ENCODE measurements around the gene OXSR1.
"Not testable (repeated sequence)": the region's sequence is repeated elsewhere in the genome, so short reads cannot be mapped to it uniquely, and the experiment has no call there.

Gene OXSR1

GRCh38 chr3:38169027-38169317, 3.6 kb downstream of the OXSR1 start:
- DNase-seq: no peak

GRCh38 chr3:38170722-38171121, 5.4 kb downstream of the OXSR1 start:
- DNase-seq: no peak

- DNase-seq: no peak
Measured at GRCh38 chr3:38171622-38172021, 6.3 kb downstream of the OXSR1 start.

GRCh38 chr3:38173834-38174418, 8.6 kb downstream of the OXSR1 start:
- no peak for DNase-seq

- no peak for DNase-seq
Measured at GRCh38 chr3:38177181-38177580, 11.8 kb downstream of the OXSR1 start.

GRCh38 chr3:38186781-38187180, 21.4 kb downstream of the OXSR1 start:
- DNase-seq: no peak

- no peak for DNase-seq
Measured at GRCh38 chr3:38190481-38190881, 25.1 kb downstream of the OXSR1 start.

- not testable (repeated sequence) for DNase-seq
Measured at GRCh38 chr3:38202931-38203330, 37.6 kb downstream of the OXSR1 start.

GRCh38 chr3:38203690-38204089, 38.4 kb downstream of the OXSR1 start:
- no peak for DNase-seq

- DNase-seq: no peak
Measured at GRCh38 chr3:38204599-38205471, 39.5 kb downstream of the OXSR1 start.

GRCh38 chr3:38205472-38205805, 40.1 kb downstream of the OXSR1 start:
- no peak for DNase-seq

- no peak for DNase-seq
Measured at GRCh38 chr3:38207254-38208003, 42.1 kb downstream of the OXSR1 start.

- no peak for DNase-seq
Measured at GRCh38 chr3:38210141-38210757, 44.9 kb downstream of the OXSR1 start.

GRCh38 chr3:38212141-38212540, 46.8 kb downstream of the OXSR1 start:
- DNase-seq: no peak

- no peak for DNase-seq
Measured at GRCh38 chr3:38214560-38214959, 49.2 kb downstream of the OXSR1 start.

GRCh38 chr3:38219609-38220197, 54.4 kb downstream of the OXSR1 start:
- no peak for DNase-seq

- DNase-seq: no peak
Measured at GRCh38 chr3:38221005-38221404, 55.7 kb downstream of the OXSR1 start.

GRCh38 chr3:38222032-38222634, 56.8 kb downstream of the OXSR1 start:
- no peak for DNase-seq

- no peak for DNase-seq
Measured at GRCh38 chr3:38224357-38224756, 59.0 kb downstream of the OXSR1 start.

- DNase-seq: no peak
Measured at GRCh38 chr3:38226273-38226672, 60.9 kb downstream of the OXSR1 start.

GRCh38 chr3:38227989-38228388, 62.7 kb downstream of the OXSR1 start:
- DNase-seq: no peak

GRCh38 chr3:38229036-38229435, 63.7 kb downstream of the OXSR1 start:
- no peak for DNase-seq

- DNase-seq: no peak
Measured at GRCh38 chr3:38232701-38233100, 67.4 kb downstream of the OXSR1 start.
